Raji (cell line): ENCODE measurements around the gene TWNK.

Source experiments
- POLR2A ChIP-seq: IDR thresholded peaks from 2 replicates; pipeline ENCODE4 v1.6.1; 2011; ENCODE audit warnings: low read depth, low read length, control low read depth; ENCODE audit not compliant: insufficient read depth

Gene TWNK

DNA sequence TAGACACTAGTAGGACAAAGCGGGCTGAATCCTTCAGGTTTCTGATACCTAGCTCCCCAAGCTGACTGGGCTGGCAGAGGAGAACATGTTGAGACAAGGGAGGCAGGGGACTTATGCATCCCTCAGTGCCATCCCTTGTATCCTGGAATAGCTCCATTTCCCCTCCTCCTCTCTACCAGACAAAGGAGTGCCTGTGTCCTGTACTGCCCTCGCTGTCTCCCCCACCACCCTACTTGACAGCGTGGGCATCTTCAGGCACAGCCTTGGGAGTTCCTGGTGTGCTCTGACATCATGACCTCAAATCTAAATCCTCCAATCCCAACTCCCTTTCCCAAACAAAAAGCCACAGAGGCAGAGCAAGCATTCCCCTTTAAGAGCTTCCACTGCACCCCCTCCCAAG is 52.7 kb downstream of the TWNK start:
- no peak for TF ChIP-seq POLR2A

DNA sequence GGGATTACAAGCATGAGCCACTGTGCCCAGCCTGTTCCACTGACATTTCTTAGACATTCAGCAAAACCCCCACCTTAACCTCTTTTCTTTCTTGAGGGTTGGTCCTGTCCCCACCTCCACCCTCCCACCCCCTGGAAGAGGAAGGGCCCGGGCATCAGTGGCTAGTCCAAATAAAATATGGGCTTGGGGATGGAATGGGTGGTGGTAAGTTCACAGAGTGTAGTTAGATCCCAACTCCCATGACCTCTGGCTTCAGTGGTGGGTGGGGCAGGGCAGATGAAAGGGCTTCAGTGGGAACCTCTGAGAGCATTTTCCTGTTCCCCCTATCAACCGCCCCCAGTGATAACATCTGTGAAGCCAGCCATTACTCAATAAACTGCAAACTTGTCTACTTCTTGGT is 53.5 kb downstream of the TWNK start:
- no peak for TF ChIP-seq POLR2A

DNA sequence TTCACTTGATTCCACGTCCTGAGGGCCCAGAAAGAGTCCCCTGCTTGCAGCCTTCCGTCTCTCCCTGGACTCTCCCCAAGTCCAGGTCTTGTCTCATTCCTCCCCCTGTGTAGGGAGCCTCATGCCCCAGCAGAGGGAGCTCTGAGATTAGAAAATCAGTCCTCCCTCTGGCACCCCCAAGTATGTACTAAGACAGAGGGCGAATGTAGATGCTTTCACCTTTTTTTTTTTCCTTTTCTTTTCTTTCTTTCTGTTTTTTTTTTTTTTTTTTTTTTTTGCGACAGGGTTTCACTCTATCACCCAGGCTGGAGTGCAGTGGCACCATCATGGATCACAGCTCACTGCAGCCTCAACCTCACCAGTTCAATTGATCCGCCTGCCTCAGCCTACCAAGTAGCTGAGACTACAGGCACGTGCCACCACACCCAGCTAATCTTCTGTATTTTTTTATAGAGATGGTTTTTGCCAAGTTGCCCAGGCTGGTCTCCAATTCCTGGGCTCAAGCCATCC is 54.0 kb downstream of the TWNK start:
- no peak for TF ChIP-seq POLR2A

- no peak for TF ChIP-seq POLR2A
Measured at GRCh38 chr10:101042118-101042517, 54.8 kb downstream of the TWNK start.

GRCh38 chr10:101042667-101043362 is 55.5 kb downstream of the TWNK start:
- TF ChIP-seq POLR2A: peak; percentile 72

DNA sequence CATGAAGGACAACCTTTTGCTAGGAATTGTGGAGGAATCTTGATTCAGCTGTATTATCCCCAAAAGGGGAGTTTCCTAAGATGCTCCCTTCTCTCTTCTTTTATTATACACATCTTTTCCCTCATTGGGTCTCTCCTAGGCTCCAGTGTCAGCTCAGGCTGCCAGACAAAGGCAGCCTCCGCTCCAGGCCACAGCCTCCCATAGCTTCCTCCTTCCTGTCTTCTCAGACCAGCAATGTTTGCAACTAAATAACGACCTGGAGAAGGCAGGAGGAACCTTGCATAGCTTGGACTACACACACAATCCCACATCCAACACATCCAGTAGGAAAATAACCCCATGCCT is 56.0 kb downstream of the TWNK start:
- no peak for TF ChIP-seq POLR2A
